ENCODE measurements around the gene IGFBP6.

IGFBP6 gene

GRCh38 chr12:53096089-53096741 is 1.3 kb upstream of the IGFBP6 start (continued):
- TF ChIP-seq SP2 (tag by site-specific recombination; IDR thresholded peaks at IDR 0.05) (peak; percentile 52), ZNF677 (tag by site-specific recombination; IDR thresholded peaks at IDR 0.05) (no peak), ZNF311 (tag by site-specific recombination; IDR thresholded peaks at IDR 0.05; ENCODE audit: borderline replicate concordance) (no peak), KLF17 (tag by site-specific recombination; IDR thresholded peaks at IDR 0.05) (0 out of 2 replicates have a peak, but pooled peaks have one; percentile 24), PRDM1 (tag by site-specific recombination; IDR thresholded peaks at IDR 0.05) (no peak), EGR2 (tag by site-specific recombination; IDR thresholded peaks at IDR 0.05; ENCODE audit: low read depth) (peak; percentile 88), ZFP41 (tag by site-specific recombination; IDR thresholded peaks at IDR 0.05; ENCODE audit: borderline replicate concordance) (no peak), ZBTB8A (tag by site-specific recombination; IDR thresholded peaks at IDR 0.05) (no peak), REST (tag by site-specific recombination; IDR thresholded peaks at IDR 0.05) (no peak), KLF1 (tag by site-specific recombination; IDR thresholded peaks at IDR 0.05) (peak; percentile 98), ZFHX2 (tag by site-specific recombination; conservative IDR thresholded peaks at IDR 0.05) (peak; percentile 87), ZNF16 (tag by site-specific recombination; IDR thresholded peaks at IDR 0.05; ENCODE audit: low read depth) (no peak), ZNF792 (tag by site-specific recombination; IDR thresholded peaks at IDR 0.05) (no peak), MEIS1 (CRISPR knock-in tag; IDR thresholded peaks at IDR 0.05; ENCODE audit: borderline replicate concordance) (no peak), ZNF707 (tag by site-specific recombination; IDR thresholded peaks at IDR 0.05) (no peak), ZFP69B (tag by site-specific recombination; IDR thresholded peaks at IDR 0.05) (no peak), ZNF747 (tag by site-specific recombination; IDR thresholded peaks at IDR 0.05) (no peak), ZBTB48 (tag by site-specific recombination; IDR thresholded peaks at IDR 0.05) (0 out of 2 replicates have a peak, but pooled peaks have one; percentile 15), ZSCAN16 (tag by site-specific recombination; IDR thresholded peaks at IDR 0.05) (no peak), ZBTB44 (tag by site-specific recombination; IDR thresholded peaks at IDR 0.05) (no peak), ELK4 (IDR thresholded peaks at IDR 0.05; ENCODE audit: borderline replicate concordance, low read depth, low read length) (no peak), ZNF214 (tag by site-specific recombination; IDR thresholded peaks at IDR 0.05; ENCODE audit: borderline replicate concordance) (no peak), ZSCAN23 (tag by site-specific recombination; IDR thresholded peaks at IDR 0.05) (no peak), ZBTB20 (tag by site-specific recombination; IDR thresholded peaks at IDR 0.05) (no peak), ZBTB26 (tag by site-specific recombination; optimal IDR thresholded peaks at IDR 0.05) (no peak), ZNF335 (tag by site-specific recombination; conservative IDR thresholded peaks at IDR 0.05) (no peak)

Measured in HEK293 (cell line).